NCI-H1092 treated with DMSO at 0.1 percent for 48 hours (cell line): ENCODE data around the gene TAB2.

Experiments used
- DNase-seq: peaks from one replicate; lab custom pipeline; 2025; lab: John Stamatoyannopoulos, UW

TAB2 gene

GRCh38 chr6:149317644-149318571 lies at the start of gene TAB2:
Gene TAB2 (plus strand): TSS chr6:149317712. CDS start chr6:149369998, 52,286 bp downstream.
- DNase-seq, result peak; percentile 34

DNA sequence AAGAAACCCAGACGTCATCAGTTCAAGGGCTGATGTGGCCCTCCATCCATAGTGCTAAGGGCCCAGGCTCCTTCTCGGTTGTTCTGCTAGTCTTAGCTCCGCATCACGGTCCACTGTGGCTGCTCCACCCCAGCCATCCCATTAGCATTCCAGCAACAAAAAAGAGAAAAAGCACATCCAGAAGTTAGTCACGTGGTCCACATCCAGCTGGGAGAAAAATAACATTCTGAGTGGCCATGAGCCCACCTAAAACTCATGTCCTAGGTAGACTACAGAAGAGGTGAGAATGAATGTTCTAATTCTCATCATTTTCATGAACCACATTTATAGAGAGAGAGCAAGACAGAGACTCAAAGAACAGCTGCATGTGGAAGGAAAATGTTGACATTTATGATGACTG lies 49.4 kb upstream of the TAB2 start:
- DNase-seq, result no peak

DNA sequence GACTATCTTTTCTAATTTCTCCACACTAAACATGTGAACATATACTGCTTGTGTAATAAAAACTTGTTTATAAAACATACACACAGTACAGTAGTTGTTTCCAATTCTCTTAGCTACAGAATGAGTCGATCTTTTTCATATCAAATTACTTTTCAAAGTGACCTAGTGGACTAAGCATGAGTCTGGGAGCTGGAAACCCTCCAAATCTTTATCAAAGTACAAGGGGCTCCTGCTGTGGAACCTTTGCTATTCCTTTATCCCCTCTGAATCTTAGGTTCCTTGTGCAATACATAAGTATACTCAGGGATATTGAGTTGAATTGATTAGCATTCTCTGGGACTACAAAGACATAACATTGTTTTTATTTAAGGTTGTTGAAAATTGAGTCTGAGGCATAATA lies 48.7 kb upstream of the TAB2 start:
- no peak for DNase-seq

DNA sequence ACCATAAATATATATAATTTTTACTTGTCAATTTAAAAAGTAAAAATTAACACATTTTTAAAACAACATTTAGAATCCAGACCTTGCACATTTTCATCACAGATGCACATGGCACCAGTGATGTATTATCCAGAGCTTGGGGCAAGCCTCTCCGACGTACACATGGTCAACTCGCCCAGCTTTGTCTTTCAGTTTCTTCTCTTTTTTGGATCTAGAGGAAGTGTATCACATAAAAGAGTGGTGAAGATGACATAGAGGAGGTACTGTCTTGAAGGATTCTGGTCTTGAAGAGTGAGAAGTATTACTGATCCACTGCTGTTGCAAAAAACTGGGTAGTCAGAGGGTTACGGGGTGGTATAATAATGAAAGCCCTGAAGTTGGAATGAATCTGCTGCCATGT lies 46.9 kb upstream of the TAB2 start:
- DNase-seq, result no peak

DNA sequence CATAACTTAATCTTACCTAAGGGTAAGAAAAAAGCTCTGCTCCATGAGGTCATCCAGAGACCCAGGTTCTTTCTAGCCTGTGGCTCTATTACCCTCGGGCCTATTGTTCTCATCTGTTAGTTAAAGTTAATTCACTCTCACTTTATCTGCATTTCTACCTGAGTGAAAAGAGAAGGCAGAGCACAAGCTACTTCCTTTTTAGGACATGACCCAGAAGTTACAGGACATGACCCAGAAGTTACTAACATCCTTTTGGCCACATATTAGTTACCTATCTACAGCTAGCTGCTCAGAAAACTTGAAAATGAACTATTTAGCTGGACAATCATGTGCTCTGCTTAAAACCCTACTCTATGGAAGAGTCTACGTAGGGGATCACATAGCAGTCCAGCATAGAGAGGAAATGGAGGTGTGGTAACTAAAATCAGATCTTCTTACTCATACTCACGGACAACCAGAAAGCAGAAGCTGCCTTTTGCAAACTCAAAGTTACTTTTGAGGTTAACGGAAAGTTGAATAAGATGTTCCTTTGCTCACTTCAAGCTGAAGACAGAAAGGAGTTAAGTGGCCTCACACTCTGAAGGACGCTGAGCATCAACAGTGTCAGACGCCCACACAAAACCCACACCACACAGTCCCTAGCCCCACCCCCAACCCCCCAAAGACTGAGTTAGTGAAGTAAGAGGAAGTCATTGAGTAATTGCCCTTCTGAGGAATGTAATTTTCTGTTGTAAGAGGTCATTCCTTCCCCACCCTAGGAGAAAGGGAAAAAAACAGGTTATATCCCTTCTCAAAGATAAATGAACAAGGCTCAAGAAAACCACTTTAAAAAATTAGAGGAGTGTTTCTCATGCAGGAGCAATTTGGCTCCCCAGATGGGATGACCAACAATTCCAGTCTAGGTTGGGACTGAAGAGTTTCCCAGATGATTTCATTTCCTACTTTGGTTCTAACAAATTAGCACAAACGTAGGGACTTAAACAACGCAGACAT lies 45.9 kb upstream of the TAB2 start:
- no peak for DNase-seq

GRCh38 chr6:149273318-149273717 lies 44.2 kb upstream of the TAB2 start:
- DNase-seq, result no peak

GRCh38 chr6:149275621-149276020 lies 41.9 kb upstream of the TAB2 start:
- DNase-seq, result no peak

- DNase-seq, result no peak
Measured at GRCh38 chr6:149277621-149278020, 39.9 kb upstream of the TAB2 start.

GRCh38 chr6:149278997-149279396 lies 38.5 kb upstream of the TAB2 start:
- no peak for DNase-seq

- no peak for DNase-seq
Measured at GRCh38 chr6:149284904-149285303, 32.6 kb upstream of the TAB2 start.

GRCh38 chr6:149285626-149286025 lies 31.9 kb upstream of the TAB2 start:
- no peak for DNase-seq

- no peak for DNase-seq
Measured at GRCh38 chr6:149286905-149287304, 30.6 kb upstream of the TAB2 start.

- DNase-seq, result no peak
Measured at GRCh38 chr6:149289192-149289781, 28.2 kb upstream of the TAB2 start.

DNA sequence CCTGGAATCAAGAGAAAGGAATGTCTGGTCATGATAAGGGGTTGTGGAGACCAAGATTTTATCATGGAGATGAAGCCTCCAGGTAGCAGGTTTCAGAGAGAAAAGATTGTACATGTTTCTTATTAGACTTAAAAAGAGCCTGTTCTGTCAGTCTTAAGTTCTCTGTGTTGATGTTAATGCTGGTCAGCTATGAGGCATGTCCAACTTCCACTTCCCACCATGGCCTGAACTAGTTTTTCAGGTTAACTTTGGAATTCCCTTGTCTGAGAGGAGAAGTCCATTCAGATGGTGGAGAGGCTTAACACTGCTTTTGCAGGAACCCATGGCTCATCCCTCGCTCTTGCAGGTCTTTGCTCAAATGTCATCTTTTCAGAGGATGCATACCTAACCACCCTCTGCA lies 27.5 kb upstream of the TAB2 start:
- DNase-seq, result no peak

DNA sequence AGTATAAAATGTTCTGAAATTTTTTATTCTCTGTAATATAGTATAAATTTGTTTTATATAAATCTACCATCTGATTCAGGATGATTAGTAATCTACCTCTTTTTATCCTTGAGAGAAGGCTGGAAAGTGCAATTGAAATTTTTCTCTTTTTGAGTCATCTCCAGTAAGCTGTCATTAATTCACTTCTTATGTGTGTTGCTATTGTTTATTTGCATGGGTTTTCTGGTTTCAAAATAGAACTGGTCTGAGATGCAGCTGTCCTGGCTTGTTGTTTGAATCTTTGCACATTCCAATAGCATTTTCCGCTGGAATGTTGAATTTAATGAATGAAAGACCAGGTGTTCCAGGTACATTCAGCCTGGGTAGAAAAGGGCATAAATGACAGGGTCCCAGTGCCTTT lies 24.3 kb upstream of the TAB2 start:
- DNase-seq, result no peak

DNA sequence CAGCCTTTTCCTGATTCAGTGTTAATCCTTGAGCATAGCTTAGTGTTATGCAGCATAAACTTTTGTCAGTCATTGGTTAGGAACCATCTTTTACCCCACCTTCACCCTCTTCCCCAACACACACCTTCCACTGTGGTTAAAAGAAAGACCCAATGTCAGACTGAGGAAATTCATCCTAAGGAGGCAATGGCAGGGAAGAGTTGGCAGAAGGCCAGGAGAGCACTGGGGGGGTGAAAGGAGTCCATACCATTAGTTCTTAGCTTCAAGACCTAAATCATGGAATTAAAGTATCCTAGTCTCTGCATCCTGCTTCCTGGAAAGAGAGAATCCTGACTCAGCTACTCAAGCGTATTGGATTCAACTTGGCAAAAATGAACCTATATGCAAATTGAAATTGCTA lies 16.9 kb upstream of the TAB2 start:
- DNase-seq, result no peak

DNA sequence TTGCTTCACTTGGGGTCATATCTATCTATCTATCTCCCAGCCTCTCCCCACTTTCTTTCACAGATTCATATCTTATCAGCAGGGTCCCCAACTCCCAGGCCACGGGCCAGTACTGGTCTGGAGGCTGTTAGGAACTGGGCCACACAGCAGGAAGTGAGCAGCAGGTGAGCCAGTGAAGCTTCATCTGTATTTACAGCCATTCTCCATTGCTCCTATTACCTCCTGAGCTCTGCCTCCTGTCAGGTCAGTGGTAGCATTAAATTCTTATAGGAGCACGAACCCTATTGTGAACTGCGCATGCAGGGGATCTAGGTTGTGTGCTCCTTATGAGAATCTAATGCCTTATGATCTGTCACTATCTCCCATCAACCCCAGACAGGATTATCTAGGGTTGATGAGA lies 14.8 kb upstream of the TAB2 start:
- DNase-seq, result no peak

DNA sequence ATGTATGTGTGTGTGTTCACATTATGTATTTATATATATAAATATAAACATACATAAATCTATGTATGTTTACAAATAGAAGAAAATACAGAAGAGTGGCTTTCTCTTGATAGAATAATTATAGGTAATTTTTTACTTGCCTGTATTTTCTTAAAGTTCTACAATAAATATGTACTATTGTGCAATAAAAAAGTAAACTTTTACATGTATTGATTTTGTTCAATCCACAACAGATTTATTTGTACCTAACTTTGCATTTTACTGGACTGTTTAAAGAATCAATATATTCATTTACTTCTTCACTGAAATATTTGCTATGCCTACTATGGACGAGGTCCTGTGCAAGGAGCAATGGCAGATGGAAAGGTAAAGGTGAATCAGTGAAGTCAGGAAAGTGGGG lies 14.0 kb upstream of the TAB2 start:
- no peak for DNase-seq

DNA sequence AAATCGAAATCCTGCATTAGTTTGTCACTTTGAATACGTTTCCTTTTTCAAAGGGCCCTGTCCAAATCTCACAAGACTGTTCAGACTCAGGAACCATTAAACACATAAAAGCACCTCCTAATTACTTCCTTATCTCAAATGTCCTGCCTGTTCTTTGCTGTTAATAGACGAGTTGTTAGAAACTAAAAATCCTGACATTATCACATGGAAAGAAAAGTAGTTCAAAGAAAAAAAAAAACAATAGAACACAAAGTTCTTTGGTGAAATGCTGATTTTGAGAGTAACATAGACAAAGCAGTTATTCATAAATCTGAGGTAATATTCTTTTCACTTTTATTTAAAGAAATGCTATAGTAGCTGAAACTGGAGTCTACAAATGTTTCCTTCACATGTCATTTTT lies 12.1 kb upstream of the TAB2 start:
- no peak for DNase-seq

- DNase-seq, result no peak
Measured at GRCh38 chr6:149306967-149307366, 10.5 kb upstream of the TAB2 start.

GRCh38 chr6:149311293-149311692 lies 6.2 kb upstream of the TAB2 start:
- no peak for DNase-seq

GRCh38 chr6:149311766-149312165 lies 5.7 kb upstream of the TAB2 start:
- DNase-seq, result no peak
